GM12892 (cell line): ENCODE results near the gene SYT12.

Experiments used
- POLR2A ChIP-seq: IDR thresholded peaks from 2 replicates; pipeline ENCODE4 v1.6.1; 2011; ENCODE audit warnings: low read depth, low read length, control low read depth
- POLR2AphosphoS5 ChIP-seq: IDR thresholded peaks from 2 replicates; pipeline ENCODE4 v1.6.1; 2011; ENCODE audit warnings: low read depth, low read length, control low read depth
- TAF1 ChIP-seq: IDR thresholded peaks from 2 replicates; pipeline ENCODE4 v1.6.1; 2011; ENCODE audit warnings: low read depth, mild to moderate bottlenecking, control low read depth, low read length, borderline replicate concordance

- TF ChIP-seq TAF1 (no peak), POLR2AphosphoS5 (no peak), POLR2A (no peak)
Measured at GRCh38 chr11:66975405-66976027, 47.4 kb upstream of the SYT12 start.
